ENCODE data around the gene ELAPOR1. TPM values are rescaled to one million over a fixed set of nuclear protein-coding genes. Genes with fewer than 3 reads are reported as not detected.

The ELAPOR1 gene
- total RNA-seq, 1 experiment from 2014 or later = 0.75 TPM

DNA sequence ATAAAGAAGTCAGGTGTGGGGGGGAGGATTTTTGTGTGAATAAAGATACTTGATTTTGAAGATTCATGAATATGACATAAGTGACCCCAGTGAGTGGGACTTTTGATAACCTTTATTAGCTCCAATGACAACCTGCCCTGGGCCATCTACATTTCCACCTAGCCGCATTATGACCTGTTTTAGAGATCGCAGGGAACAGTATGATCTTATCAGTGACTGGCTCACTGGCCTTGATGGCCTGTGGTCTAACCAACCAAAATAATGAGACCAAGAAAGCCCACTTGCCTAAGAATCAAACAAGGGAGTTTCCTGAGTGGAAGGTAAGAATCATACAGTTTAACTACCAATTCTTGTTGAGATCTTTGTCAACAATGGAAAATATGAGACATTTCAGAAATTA, 1.8 kb downstream of the ELAPOR1 start:
- no peaks in the 10 kb centered on the region for H3K27me3 Mint-ChIP-seq (ENCODE audit: insufficient read depth, unreplicated experiment)
- intact Hi-C loops (cut with micrococcal nuclease; ENCODE audit: unreplicated experiment) = no loop called here

GRCh38 chr1:109116286-109116685, 2.4 kb downstream of the ELAPOR1 start:
- Histone ChIP-seq H3K4me1 (no peaks in the 10 kb centered on the region; the same call in 1 of the 2 replicates), H3K4me3 (ENCODE audit: low read depth, low read length) (no peak overlapping the region), H3K36me3 (ENCODE audit: control insufficient read depth, insufficient read depth, low read length) (no peaks in the 10 kb centered on the region), H3K27me3 (replicated peaks; ENCODE audit: control insufficient read depth, insufficient read depth, low read length) (no peaks in the 10 kb centered on the region), H3K9me3 (no peaks in the 10 kb centered on the region)
- no TSS peak for BruUV-seq (replicated peaks)
- TF ChIP-seq CTCF (IDR thresholded peaks at IDR 0.05; ENCODE audit: insufficient read depth in 1 of 2, low read depth in 1 of 2, low read length in 1 of 2, severe bottlenecking in 1 of 2, unreplicated experiment in 1 of 2) = no peak
- ChIA-PET CTCF (interaction anchor here (0.9 kb wide), 1 partner anchor 16 kb away, joined by 3 read pairs; no protein-coding TSS in a partner anchor), POLR2A (no interaction called here)
- no peaks in the 10 kb centered on the region for H3K27me3 Mint-ChIP-seq (ENCODE audit: insufficient read depth, unreplicated experiment)
- peaks cover 10% of the 10 kb centered on the region for H3K36me3 Mint-ChIP-seq (ENCODE audit: insufficient read depth, unreplicated experiment)
- DNase-seq = no peak
- no peak overlapping the region for H3K27ac Mint-ChIP-seq (ENCODE audit: unreplicated experiment)
- H3K4me3 Mint-ChIP-seq (ENCODE audit: unreplicated experiment) = no peak overlapping the region
- H3K4me1 Mint-ChIP-seq (ENCODE audit: low read depth, unreplicated experiment) = no peaks in the 10 kb centered on the region
- intact Hi-C loops (cut with micrococcal nuclease; ENCODE audit: unreplicated experiment) = no loop called here
- no peaks in the 10 kb centered on the region for H3K9me3 Mint-ChIP-seq (ENCODE audit: unreplicated experiment)

More for the DNA sequence above, 1.8 kb downstream of the ELAPOR1 start:
- no peak overlapping the region for H3K27ac Mint-ChIP-seq (ENCODE audit: unreplicated experiment)
- H3K36me3 Mint-ChIP-seq (ENCODE audit: insufficient read depth, unreplicated experiment) = peaks cover 10% of the 10 kb centered on the region
- Histone ChIP-seq H3K9me3 (no peaks in the 10 kb centered on the region), H3K27me3 (replicated peaks; ENCODE audit: control insufficient read depth, insufficient read depth, low read length) (no peaks in the 10 kb centered on the region), H3K4me1 (no peaks in the 10 kb centered on the region; the same call in 1 of the 2 replicates), H3K4me3 (ENCODE audit: low read depth, low read length) (no peak overlapping the region), H3K36me3 (ENCODE audit: control insufficient read depth, insufficient read depth, low read length) (no peaks in the 10 kb centered on the region)
- H3K9me3 Mint-ChIP-seq (ENCODE audit: unreplicated experiment) = no peaks in the 10 kb centered on the region
- POLR2A ChIA-PET = no interaction called here
- no peaks in the 10 kb centered on the region for H3K4me1 Mint-ChIP-seq (ENCODE audit: low read depth, unreplicated experiment)
- no peak for TF ChIP-seq CTCF (IDR thresholded peaks at IDR 0.05; ENCODE audit: insufficient read depth in 1 of 2, low read depth in 1 of 2, low read length in 1 of 2, severe bottlenecking in 1 of 2, unreplicated experiment in 1 of 2)
- CTCF ChIA-PET = no interaction called here
- BruUV-seq (replicated peaks) = no TSS peak
- no peak for DNase-seq
- H3K4me3 Mint-ChIP-seq (ENCODE audit: unreplicated experiment) = no peak overlapping the region

DNA sequence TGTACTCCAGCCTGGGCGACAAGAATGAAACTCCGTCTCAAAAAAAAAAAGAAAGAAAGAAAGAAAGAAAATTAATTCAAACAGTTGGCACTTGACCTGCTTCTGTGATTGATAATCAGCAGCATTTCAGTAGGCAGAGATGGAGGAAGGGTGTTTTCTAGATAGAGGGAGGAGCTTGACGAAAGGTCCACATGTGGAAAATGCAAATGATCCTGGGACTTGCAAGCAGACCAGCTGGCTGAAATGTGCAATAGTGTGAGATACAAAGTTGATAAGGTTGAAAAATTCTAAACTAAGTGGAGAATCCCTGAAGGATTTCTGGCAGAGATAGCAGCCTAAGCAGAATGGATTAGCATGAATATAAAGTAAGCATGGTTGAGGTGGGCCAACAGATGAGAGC, 4.2 kb downstream of the ELAPOR1 start:
- Histone ChIP-seq H3K9me3 (no peaks in the 10 kb centered on the region), H3K27me3 (replicated peaks; ENCODE audit: control insufficient read depth, insufficient read depth, low read length) (no peaks in the 10 kb centered on the region), H3K4me3 (ENCODE audit: low read depth, low read length) (no peak overlapping the region), H3K36me3 (ENCODE audit: control insufficient read depth, insufficient read depth, low read length) (no peaks in the 10 kb centered on the region), H3K4me1 (no peaks in the 10 kb centered on the region)
- BruUV-seq (replicated peaks) = no TSS peak
- intact Hi-C loops (cut with micrococcal nuclease; ENCODE audit: unreplicated experiment) = no loop called here
- Mint-ChIP-seq H3K9me3 (ENCODE audit: unreplicated experiment) (no peaks in the 10 kb centered on the region), H3K27ac (ENCODE audit: unreplicated experiment) (no peak overlapping the region), H3K4me1 (ENCODE audit: low read depth, unreplicated experiment) (no peaks in the 10 kb centered on the region), H3K27me3 (ENCODE audit: insufficient read depth, unreplicated experiment) (no peaks in the 10 kb centered on the region), H3K36me3 (ENCODE audit: insufficient read depth, unreplicated experiment) (peaks cover 5% of the 10 kb centered on the region), H3K4me3 (ENCODE audit: unreplicated experiment) (no peak overlapping the region)
- ChIA-PET POLR2A (no interaction called here), CTCF (no interaction called here)
- no peak for DNase-seq
- TF ChIP-seq CTCF (IDR thresholded peaks at IDR 0.05; ENCODE audit: insufficient read depth in 1 of 2, low read depth in 1 of 2, low read length in 1 of 2, severe bottlenecking in 1 of 2, unreplicated experiment in 1 of 2) = no peak
